G401.6 (cell line): ENCODE measurements around the gene FUT4.
"Not testable (repeated sequence)": the region's sequence is repeated elsewhere in the genome, so short reads cannot be mapped to it uniquely, and the experiment has no call there.

Source experiments
- FAIRE-seq: peaks from 2 replicates; lab custom pipeline; 2012; peaks lifted over from hg19 to GRCh38; lab: Jason Lieb, UNC

Gene FUT4

GRCh38 chr11:94543695-94544645 is at the start of gene FUT4:
FUT4 (plus strand) TSS chr11:94543921; CDS start chr11:94544134, 213 bp downstream.
- no peak for FAIRE-seq

GRCh38 chr11:94494126-94494680 is 49.5 kb upstream of the FUT4 start:
- FAIRE-seq, result no peak

- FAIRE-seq, result no peak
These were observed 43.5 kb upstream of the FUT4 start for GRCh38 chr11:94500181-94500580.

GRCh38 chr11:94501522-94501921 is 42.2 kb upstream of the FUT4 start:
- peak; percentile 36 for FAIRE-seq

GRCh38 chr11:94504689-94505293 is 38.9 kb upstream of the FUT4 start:
- FAIRE-seq, result peak; percentile 96

GRCh38 chr11:94506513-94506912 is 37.2 kb upstream of the FUT4 start:
- not testable (repeated sequence) for FAIRE-seq

- FAIRE-seq, result no peak
These were observed 36.2 kb upstream of the FUT4 start for GRCh38 chr11:94507485-94507884.

- no peak for FAIRE-seq
These were observed 31.6 kb upstream of the FUT4 start, which contains the start of gene C11orf97 for GRCh38 chr11:94511932-94512781. C11orf97 (plus strand) TSS chr11:94512461; CDS start chr11:94512529, 68 bp downstream.

GRCh38 chr11:94513091-94513490 is 30.6 kb upstream of the FUT4 start:
- FAIRE-seq, result no peak

- no peak for FAIRE-seq
These were observed 28.3 kb upstream of the FUT4 start for GRCh38 chr11:94515398-94515797.

GRCh38 chr11:94516725-94517124 is 27.0 kb upstream of the FUT4 start:
- no peak for FAIRE-seq

- no peak for FAIRE-seq
These were observed 25.4 kb upstream of the FUT4 start for GRCh38 chr11:94518300-94518699.

GRCh38 chr11:94519478-94520084 is 24.1 kb upstream of the FUT4 start:
- FAIRE-seq, result peak; percentile 94

- no peak for FAIRE-seq
These were observed 22.0 kb upstream of the FUT4 start for GRCh38 chr11:94521684-94522083.

GRCh38 chr11:94524341-94524740 is 19.4 kb upstream of the FUT4 start:
- no peak for FAIRE-seq

- FAIRE-seq, result no peak
These were observed 18.0 kb upstream of the FUT4 start for GRCh38 chr11:94525546-94526324.

- no peak for FAIRE-seq
These were observed 16.9 kb upstream of the FUT4 start for GRCh38 chr11:94526645-94527438.

GRCh38 chr11:94528551-94528950 is 15.2 kb upstream of the FUT4 start:
- no peak for FAIRE-seq

GRCh38 chr11:94532211-94532610 is 11.5 kb upstream of the FUT4 start:
- no peak for FAIRE-seq

- no peak for FAIRE-seq
These were observed 10.5 kb upstream of the FUT4 start for GRCh38 chr11:94533206-94533605.
